Measurements from ENCODE around the gene SRP9.

DNA sequence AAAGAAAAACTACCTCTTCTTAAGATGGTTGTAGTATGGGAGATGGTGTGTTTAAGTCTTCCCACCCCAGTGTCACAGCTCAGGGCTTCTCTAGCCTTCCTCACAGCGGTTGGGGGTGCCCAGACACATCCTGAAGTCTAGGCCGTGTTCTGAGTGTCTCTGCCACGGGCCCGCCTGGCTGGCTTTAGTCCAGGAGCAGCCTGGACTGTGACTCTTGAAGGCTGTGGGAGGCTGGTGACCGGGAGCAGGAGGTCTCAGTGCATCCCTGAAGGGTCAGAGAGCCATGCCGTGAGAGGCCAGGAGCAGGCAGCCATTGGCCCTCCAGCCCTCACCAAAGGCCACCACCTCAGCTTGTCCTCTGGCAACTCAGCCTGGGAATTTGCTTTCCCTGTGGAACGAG, 36.8 kb downstream of the SRP9 start:
- TF ChIP-seq, protein P1, sequence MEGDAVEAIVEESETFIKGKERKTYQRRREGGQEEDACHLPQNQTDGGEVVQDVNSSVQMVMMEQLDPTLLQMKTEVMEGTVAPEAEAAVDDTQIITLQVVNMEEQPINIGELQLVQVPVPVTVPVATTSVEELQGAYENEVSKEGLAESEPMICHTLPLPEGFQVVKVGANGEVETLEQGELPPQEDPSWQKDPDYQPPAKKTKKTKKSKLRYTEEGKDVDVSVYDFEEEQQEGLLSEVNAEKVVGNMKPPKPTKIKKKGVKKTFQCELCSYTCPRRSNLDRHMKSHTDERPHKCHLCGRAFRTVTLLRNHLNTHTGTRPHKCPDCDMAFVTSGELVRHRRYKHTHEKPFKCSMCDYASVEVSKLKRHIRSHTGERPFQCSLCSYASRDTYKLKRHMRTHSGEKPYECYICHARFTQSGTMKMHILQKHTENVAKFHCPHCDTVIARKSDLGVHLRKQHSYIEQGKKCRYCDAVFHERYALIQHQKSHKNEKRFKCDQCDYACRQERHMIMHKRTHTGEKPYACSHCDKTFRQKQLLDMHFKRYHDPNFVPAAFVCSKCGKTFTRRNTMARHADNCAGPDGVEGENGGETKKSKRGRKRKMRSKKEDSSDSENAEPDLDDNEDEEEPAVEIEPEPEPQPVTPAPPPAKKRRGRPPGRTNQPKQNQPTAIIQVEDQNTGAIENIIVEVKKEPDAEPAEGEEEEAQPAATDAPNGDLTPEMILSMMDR (IDR thresholded peaks at IDR 0.05; ENCODE audit: insufficient read depth, low read length, poor library complexity, severe bottlenecking): no peak
- no peak for TF ChIP-seq EZH2phosphoT487 (conservative IDR thresholded peaks at IDR 0.05; ENCODE audit: low read length)
